Fibroblast of villous mesenchyme (primary cell): Measurements from ENCODE around the gene VANGL2. TPM values are rescaled to one million over a fixed set of nuclear protein-coding genes. Genes with fewer than 3 reads are reported as not detected.

Experiments used
- DNase-seq: peaks from one replicate; pipeline ENCODE4 v3.0.0-alpha.2; 2010; ENCODE audit warnings: low read depth
- H3K4me3 ChIP-seq: 2 replicates; pipeline ENCODE4 v1.5.1; 2011; ENCODE audit warnings: low read depth, mild to moderate bottlenecking, low read length
- total RNA-seq: library from RNA; depleted of rRNA; stranded (reverse); fragments of >200 nt; gene quantifications from 2 replicates; pipeline ENCODE4 v1.2.3, GENCODE V29; 2012
- TF ChIP-seq, protein P1 (sequence below): IDR thresholded peaks from 2 replicates; pipeline ENCODE4 v1.5.1; 2012; ENCODE audit warnings: low read depth, mild to moderate bottlenecking, low read length; ENCODE audit not compliant: insufficient read depth

The VANGL2 gene
- total RNA-seq, 1 donor = not detected

DNA sequence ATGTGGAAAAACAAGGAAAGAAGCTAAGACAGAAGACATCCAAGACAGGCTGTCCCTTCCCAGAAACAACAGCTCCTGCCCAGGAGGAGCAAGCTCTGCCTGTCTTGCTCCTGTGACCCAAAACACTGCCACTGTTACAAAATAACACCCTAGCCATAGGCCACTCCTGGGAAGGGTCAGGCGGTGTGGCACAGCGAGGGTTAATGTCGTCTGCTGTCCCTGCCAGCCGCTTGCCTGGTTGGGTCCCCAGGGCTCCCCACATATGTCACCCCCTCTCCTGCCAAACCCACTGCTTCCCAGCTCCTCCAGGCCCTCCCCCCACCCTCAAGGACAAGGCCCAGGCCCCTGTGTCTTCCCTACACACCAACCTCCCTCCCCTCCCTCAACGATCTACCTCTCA, 37.4 kb upstream of the VANGL2 start:
- TF ChIP-seq, protein P1, sequence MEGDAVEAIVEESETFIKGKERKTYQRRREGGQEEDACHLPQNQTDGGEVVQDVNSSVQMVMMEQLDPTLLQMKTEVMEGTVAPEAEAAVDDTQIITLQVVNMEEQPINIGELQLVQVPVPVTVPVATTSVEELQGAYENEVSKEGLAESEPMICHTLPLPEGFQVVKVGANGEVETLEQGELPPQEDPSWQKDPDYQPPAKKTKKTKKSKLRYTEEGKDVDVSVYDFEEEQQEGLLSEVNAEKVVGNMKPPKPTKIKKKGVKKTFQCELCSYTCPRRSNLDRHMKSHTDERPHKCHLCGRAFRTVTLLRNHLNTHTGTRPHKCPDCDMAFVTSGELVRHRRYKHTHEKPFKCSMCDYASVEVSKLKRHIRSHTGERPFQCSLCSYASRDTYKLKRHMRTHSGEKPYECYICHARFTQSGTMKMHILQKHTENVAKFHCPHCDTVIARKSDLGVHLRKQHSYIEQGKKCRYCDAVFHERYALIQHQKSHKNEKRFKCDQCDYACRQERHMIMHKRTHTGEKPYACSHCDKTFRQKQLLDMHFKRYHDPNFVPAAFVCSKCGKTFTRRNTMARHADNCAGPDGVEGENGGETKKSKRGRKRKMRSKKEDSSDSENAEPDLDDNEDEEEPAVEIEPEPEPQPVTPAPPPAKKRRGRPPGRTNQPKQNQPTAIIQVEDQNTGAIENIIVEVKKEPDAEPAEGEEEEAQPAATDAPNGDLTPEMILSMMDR = no peak
- DNase-seq = no peak
- H3K4me3 ChIP-seq = no peak overlapping the region

DNA sequence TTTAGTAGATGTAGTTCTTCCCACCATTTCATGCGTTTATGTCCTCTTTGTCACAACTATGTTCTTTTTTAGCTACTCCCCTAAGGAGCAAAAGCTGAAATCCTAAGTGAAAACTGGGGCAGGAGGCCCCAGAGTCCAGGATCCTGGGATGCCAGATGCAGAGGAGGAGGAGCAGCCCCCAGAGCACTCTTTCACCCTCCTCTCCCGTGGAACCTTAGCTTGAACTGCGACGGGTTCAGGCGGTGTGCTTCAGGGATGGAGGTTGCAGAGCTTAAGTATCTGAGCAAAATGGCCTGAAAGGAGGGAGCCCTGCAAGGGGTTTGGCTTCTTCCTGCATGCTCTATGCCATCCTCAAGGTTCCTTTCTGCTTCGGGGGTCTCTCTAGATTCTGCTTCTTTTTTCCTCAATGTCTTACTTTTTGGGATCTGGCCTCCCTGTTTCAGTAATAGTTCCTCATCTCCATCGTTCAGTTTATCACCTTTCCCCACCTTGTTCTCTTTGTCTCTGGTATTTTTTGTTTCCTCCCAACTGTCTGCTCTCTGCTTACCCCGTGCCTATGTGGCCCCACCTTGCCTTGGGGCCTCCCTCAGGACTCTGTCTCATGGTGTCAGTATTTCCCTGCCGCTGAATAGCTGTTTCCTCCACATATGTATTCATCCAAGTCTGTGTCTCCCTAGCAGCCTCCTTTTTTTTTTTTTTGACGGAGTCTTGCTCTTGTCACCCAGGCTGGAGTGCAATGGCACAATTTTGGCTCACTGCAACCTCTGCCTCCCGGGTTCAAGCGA, 36.2 kb upstream of the VANGL2 start:
- DNase-seq = no peak
- TF ChIP-seq, protein P1 = no peak
- H3K4me3 ChIP-seq = no peak overlapping the region

DNA sequence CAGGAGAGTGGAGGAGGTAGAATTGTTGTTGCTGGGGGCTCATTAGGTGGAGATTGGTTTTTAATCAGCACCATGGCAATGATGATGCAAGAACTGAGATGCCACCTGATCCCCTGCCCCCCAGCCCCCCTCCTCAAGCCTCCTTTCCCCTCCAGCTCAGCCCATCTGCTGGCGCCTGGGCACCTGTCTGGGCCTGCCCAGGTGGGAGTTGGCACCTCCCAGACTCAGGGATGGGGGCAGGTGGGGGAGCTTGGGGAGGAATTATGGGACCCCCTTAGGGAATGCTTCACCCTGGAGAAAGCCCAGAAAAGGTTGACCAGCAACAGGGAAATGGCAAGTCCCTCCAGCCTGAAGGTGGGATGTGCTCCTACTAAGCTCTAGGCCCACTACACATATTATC, 35.0 kb upstream of the VANGL2 start:
- H3K4me3 ChIP-seq = no peak overlapping the region
- TF ChIP-seq, protein P1 = no peak
- DNase-seq = no peak

DNA sequence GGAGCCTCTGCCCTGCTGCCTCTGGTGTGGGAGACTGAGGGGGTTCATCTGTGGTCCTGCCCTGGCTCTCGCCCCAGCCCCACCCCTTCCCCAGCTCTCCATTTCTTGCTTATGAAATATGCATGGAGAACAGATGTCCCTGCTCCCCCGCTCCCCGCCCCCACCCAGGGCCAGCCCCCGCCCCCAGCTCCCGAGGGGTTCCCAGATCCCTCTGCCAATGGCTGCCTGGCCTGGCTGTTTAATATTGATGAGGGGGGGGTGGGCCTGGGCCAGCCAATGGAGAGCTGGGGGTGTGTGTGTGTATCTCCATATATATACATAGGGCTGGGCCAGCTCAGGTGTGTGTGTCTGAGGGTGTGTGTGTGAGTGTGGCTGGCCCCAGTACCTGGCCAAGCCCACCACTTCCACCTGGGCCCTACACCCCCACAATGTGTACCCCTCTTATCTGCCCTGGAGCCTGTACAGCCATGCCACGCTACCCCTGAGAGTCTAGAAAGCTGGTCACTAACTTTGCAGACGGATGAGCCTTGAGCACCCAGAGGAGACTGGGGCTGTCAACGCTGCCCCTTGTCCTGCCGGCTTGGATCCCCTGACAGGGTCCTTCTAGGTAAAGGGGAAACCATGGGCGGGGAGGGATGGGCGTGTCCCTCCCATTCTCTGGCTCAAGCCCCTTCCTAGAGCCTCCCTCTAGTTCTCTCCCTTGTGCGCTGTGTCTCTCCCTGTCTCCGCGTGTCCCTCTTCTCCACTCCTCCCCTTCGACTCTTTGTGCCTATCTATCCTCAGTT, 33.4 kb upstream of the VANGL2 start, which contains the start of gene NHLH1:
NHLH1 (plus strand) TSS at position 341 of the 785 bp plus-strand sequence. CDS start 3,661 bp downstream, outside the sequence.
- TF ChIP-seq, protein P1 = no peak
- DNase-seq = no peak
- H3K4me3 ChIP-seq = no peak within 1 kb of the TSS

DNA sequence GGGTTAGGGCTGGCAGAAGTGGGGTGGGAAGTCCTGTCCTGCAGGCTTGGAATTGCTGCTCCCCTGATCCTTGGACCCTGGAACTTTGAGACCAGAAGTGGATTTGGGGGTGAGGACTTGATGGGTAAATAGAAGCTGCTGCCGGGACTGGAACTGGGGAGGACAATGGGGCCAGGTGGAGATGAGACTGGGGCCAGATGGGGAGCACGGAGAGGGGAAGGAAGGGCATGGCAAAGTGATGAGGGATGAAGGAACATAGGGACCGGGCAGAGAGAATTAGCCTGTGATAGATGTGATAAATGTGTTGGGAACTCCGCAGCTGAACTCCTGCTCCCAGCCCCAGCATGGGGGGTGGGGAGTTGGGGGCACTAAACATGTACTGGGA, 32.9 kb upstream of the VANGL2 start:
- no peak overlapping the region for H3K4me3 ChIP-seq
- TF ChIP-seq, protein P1 = no peak
- no peak for DNase-seq

DNA sequence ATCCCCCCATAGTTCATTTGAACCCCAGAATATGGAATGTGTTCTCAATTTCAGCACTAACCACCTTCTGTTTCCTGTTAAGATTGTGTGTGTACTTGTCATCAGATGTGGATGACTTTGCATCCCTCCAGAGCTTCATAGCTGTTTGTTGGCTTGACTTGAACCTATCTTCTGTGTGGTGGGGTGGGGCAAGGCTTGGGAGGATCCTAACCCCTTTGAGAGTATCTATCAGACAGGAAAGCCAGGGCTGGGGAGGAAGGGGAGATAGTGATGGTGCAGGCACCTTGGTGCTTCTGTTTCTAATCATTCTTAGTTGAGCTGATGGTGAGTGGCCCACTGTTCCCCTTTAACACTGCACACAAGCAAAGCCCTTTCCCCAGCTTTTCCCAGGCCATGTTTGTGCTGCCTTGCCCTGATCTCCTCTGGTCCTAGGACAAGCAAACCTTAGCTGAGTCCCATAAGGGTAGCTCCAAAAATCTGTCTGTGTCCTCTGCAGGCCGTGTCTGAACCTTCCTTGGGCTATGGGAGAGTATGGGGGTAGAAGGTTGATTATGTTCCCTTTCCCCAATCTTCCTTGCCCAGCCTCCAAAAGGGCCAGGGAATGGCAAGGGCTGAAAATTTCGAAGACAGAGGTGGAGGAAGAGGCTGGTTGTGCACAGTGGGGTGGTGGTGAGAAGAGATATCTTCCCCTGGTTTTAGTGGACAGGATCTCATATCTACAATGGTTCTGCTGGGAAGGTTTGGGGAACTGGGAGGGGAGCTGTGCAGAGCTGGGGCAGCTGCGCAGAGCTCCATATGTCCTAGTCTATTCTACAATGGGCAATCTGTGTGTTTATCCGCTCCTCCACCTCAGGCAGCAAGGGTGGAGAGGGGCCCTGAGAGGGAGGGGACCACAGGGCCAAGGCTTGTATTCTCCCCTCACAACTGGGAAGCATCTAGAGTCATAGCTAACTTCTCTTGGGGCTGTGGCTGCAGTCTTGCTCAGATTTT, 32.1 kb upstream of the VANGL2 start:
- TF ChIP-seq, protein P1 = no peak
- H3K4me3 ChIP-seq = no peak overlapping the region
- DNase-seq = no peak
